PC-3 (cell line): Measurements from ENCODE around the gene PLA2G2D. TPM values are rescaled to one million over a fixed set of nuclear protein-coding genes. Genes with fewer than 3 reads are reported as not detected.

Experiments used
- ATAC-seq: fragments of 200-7000 bp; cut with Tn5 transposase; 2 replicates; pipeline ENCODE4 v1.9.1; 2020; ENCODE audit warnings: mild to moderate bottlenecking, moderate library complexity
- BruUV-seq: library from RNA; stranded (reverse); fragments of 400-500 nt; replicated peaks from 2 replicates; lab custom pipeline; 2021; lab: Mats Ljungman, UMichigan
- CTCF ChIA-PET: fragments of 300-600 bp; sonication (Branson Sonifier 250); formaldehyde crosslinking; loops from one replicate; lab custom pipeline; 2022; ENCODE audit warnings: antibody characterized with exemption; lab: Charles Lee
- POLR2A ChIA-PET: fragments of 300-600 bp; sonication (Branson Sonifier 250); formaldehyde crosslinking; loops from one replicate; lab custom pipeline; 2022; ENCODE audit warnings: antibody characterized with exemption; ENCODE audit not compliant: unreplicated experiment; lab: Charles Lee
- DNase-seq: peaks from one replicate; pipeline ENCODE4 v3.0.0-alpha.2; 2015
- H2AFZ ChIP-seq: fragments of 300-600 bp; sonication (generic); 2 replicates; pipeline ENCODE4 v1.6.0; 2016; ENCODE audit warnings: antibody characterized with exemption, low read length
- H3F3A ChIP-seq: fragments of 300-600 bp; sonication (generic); one replicate; pipeline ENCODE4 v1.6.0; 2017; ENCODE audit warnings: antibody characterized with exemption, low read length, control low read depth, mild to moderate bottlenecking; ENCODE audit not compliant: unreplicated experiment
- H3K27ac ChIP-seq: fragments of 300-600 bp; sonication (generic); 2 replicates; pipeline ENCODE4 v1.5.1; 2016; ENCODE audit warnings: mild to moderate bottlenecking, low read length
- H3K27me3 ChIP-seq: fragments of 300-600 bp; sonication (generic); 2 replicates; pipeline ENCODE4 v1.6.1; 2016; ENCODE audit warnings: low read length, mixed read lengths
- H3K36me3 ChIP-seq: fragments of 300-600 bp; sonication (generic); 2 replicates; pipeline ENCODE4 v1.6.1; 2016; ENCODE audit warnings: low read depth, mixed run types, low read length, mixed read lengths
- H3K4me1 ChIP-seq: fragments of 300-600 bp; sonication (generic); 2 replicates; pipeline ENCODE4 v1.5.1; 2016; ENCODE audit warnings: low read length; ENCODE audit not compliant: insufficient read depth
- H3K4me2 ChIP-seq: fragments of 300-600 bp; sonication (generic); 2 replicates; pipeline ENCODE4 v1.6.0; 2016; ENCODE audit warnings: low read length
- H3K4me3 ChIP-seq: fragments of 300-600 bp; sonication (generic); 2 replicates; pipeline ENCODE4 v1.5.1; 2016; ENCODE audit warnings: mild to moderate bottlenecking, low read length, mixed read lengths
- H3K79me2 ChIP-seq: fragments of 300-600 bp; sonication (generic); 2 replicates; pipeline ENCODE4 v1.6.1; 2017; ENCODE audit warnings: low read length, mixed read lengths
- H3K9ac ChIP-seq: fragments of 300-600 bp; sonication (generic); 2 replicates; pipeline ENCODE4 v1.6.0; 2016; ENCODE audit warnings: mild to moderate bottlenecking, low read length
- H3K9me2 ChIP-seq: fragments of 300-600 bp; sonication (generic); replicated peaks from 2 replicates; pipeline ENCODE4 v1.6.1; 2016; ENCODE audit warnings: mixed run types, low read length, mixed read lengths
- H3K9me3 ChIP-seq: fragments of 300-600 bp; sonication (generic); 2 replicates; pipeline ENCODE4 v1.6.1; 2016; ENCODE audit warnings: low read length, mixed read lengths
- H4K20me1 ChIP-seq: fragments of 300-600 bp; sonication (generic); 2 replicates; pipeline ENCODE4 v1.6.1; 2016; ENCODE audit warnings: low read length, mixed read lengths
- CTCF ChIP-seq: fragments of 300-600 bp; sonication (generic); conservative IDR thresholded peaks from 2 replicates; pipeline ENCODE4 v1.5.1; 2017; ENCODE audit warnings: antibody characterized with exemption, low read depth, mild to moderate bottlenecking, low read length
- EZH2 ChIP-seq: fragments of 300-600 bp; sonication (generic); IDR thresholded peaks from one replicate; pipeline ENCODE4 v1.6.1; 2017; ENCODE audit warnings: antibody characterized with exemption, mild to moderate bottlenecking, low read length; ENCODE audit not compliant: unreplicated experiment
- EZH2phosphoT487 ChIP-seq: fragments of 300-600 bp; sonication (generic); IDR thresholded peaks from 2 replicates; pipeline ENCODE4 v1.6.1; 2018; ENCODE audit warnings: mild to moderate bottlenecking, antibody characterized with exemption, low read length, borderline replicate concordance
- intact Hi-C: fragments of 100-400 bp; cut with micrococcal nuclease; formaldehyde crosslinking; loops from 2 replicates; pipeline ENCODE4 v1.9.0; 2023
- total RNA-seq: library from RNA; depleted of rRNA; stranded (reverse); fragments of >200 nt; gene quantifications from 2 replicates; pipeline ENCODE4 v1.2.3, GENCODE V29; 2014

PLA2G2D gene
- total RNA-seq, 1 experiment from 2014 or later: not detected

GRCh38 chr1:20152599-20152930 is 33.2 kb upstream of the PLA2G2D start:
- intact Hi-C loops: loop anchor here (1.0 to 5.0 kb wide), 5 partner anchors 51 to 340 kb away; partner anchors contain the start of gene OTUD3
- Histone ChIP-seq H4K20me1 (no peaks in the 10 kb centered on the region), H3K9me3 (no peaks in the 10 kb centered on the region), H3F3A (no peaks in the 10 kb centered on the region), H3K9ac (no peak overlapping the region), H3K36me3 (no peaks in the 10 kb centered on the region), H3K4me3 (no peak overlapping the region), H3K9me2 (no peaks in the 10 kb centered on the region), H3K4me2 (peak overlapping the region; percentile 94; the same call in 1 of the 2 replicates), H2AFZ (peak overlapping the region; percentile 96; the same call in 1 of the 2 replicates), H3K27ac (no peak overlapping the region), H3K4me1 (0 out of 2 replicates have a peak, but pooled peaks cover 5% of the 10 kb centered on the region), H3K79me2 (no peaks in the 10 kb centered on the region), H3K27me3 (no peaks in the 10 kb centered on the region)
- ATAC-seq: no peak
- TF ChIP-seq CTCF (peak; percentile 22; the same call in 1 of the 2 replicates), EZH2phosphoT487 (no peak)
- CTCF ChIA-PET: interaction anchor here (0.6 to 1.4 kb wide), 3 partner anchors 17 to 235 kb away, joined by 3 to 11 read pairs (median 3); no protein-coding TSS in a partner anchor
- POLR2A ChIA-PET: no interaction called here
- no peak for DNase-seq
- BruUV-seq: no TSS peak

DNA sequence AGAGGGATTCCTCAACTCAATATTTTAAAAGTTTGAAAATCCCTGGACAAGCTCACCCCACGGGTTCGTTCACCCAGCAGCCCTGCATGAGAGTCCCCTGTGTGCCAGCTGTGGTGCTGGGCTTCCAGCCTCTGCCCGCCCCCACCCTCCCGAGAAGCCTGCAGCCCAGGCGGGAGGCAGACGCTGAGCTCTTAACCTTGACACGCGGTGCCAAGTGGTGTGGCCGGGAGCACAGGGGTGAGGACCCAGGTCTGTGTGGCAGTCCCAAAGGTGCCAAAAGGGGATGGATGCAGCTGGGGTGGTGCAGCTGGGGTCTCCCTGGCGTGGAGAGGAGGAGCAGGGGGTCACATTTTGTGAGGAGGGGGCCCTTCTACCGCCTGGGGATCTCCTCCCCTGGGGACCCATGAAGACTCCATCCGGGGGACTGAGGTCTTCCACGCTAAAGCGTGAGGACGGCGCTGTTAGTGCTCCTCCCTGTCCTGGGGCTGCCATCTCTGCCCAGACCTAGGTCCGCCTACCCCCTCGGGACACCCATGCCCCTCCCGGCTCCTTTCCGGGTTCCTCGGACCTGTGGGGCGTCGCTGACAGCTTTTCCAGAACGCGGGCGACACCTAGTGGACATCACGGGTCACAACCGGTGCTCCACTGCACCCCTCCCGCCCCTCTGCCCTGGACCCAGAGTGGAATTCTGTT is 32.7 kb upstream of the PLA2G2D start:
- intact Hi-C loops: loop anchor here (1.0 to 5.0 kb wide), 5 partner anchors 51 to 340 kb away; partner anchors contain the start of gene OTUD3
- H3K4me2 ChIP-seq: peak overlapping the region; percentile 94
- peak overlapping the region; percentile 96 for H2AFZ ChIP-seq
- H3K9ac ChIP-seq: peak overlapping the region; percentile 58
- no peaks in the 10 kb centered on the region for H3F3A ChIP-seq
- POLR2A ChIA-PET: interaction anchor here (0.5 kb wide), 1 partner anchor 235 kb away, joined by 12 read pairs; no protein-coding TSS in a partner anchor
- H3K4me3 ChIP-seq: peak overlapping the region; percentile 66
- H3K36me3 ChIP-seq: no peaks in the 10 kb centered on the region
- CTCF ChIA-PET: interaction anchor here (0.6 to 1.4 kb wide), 5 partner anchors 14 to 235 kb away, joined by 3 to 12 read pairs (median 3); no protein-coding TSS in a partner anchor
- no peak for TF ChIP-seq EZH2
- TF ChIP-seq CTCF: peak; percentile 89
- H4K20me1 ChIP-seq: no peaks in the 10 kb centered on the region
- peak; percentile 95 for ATAC-seq
- no peaks in the 10 kb centered on the region for H3K9me2 ChIP-seq
- no TSS peak for BruUV-seq
- H3K79me2 ChIP-seq: no peaks in the 10 kb centered on the region
- H3K27me3 ChIP-seq: no peaks in the 10 kb centered on the region
- H3K27ac ChIP-seq: no peak overlapping the region
- peak; percentile 80 for DNase-seq
- H3K9me3 ChIP-seq: no peaks in the 10 kb centered on the region
- H3K4me1 ChIP-seq: 0 out of 2 replicates have a peak, but pooled peaks cover 5% of the 10 kb centered on the region

DNA sequence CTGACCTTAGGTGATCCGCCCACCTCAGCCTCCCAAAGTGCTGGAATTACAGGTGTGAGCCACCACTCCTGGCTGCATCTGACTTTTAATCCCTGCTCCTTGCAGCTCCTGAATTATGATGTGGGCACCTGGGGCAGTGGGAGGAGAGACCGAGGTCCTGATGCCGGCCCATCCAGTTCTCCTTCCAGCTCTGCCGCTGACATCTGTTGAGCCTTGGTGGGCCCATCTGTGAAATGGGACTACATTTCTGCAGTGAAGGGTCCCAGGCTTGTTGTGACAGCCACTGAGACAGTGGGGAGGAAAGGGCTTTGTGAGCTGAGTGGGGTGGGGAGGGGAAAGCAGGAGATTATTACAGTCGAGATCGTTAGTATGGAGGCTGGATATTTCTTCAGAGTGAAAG is 31.6 kb upstream of the PLA2G2D start:
- Histone ChIP-seq H3K27ac (no peak overlapping the region), H3K9me3 (no peaks in the 10 kb centered on the region), H3K9me2 (no peaks in the 10 kb centered on the region), H3K36me3 (no peaks in the 10 kb centered on the region), H3K79me2 (no peaks in the 10 kb centered on the region), H3K4me2 (no peak overlapping the region), H3K27me3 (no peaks in the 10 kb centered on the region), H3K4me3 (no peak overlapping the region), H3K9ac (no peak overlapping the region), H4K20me1 (no peaks in the 10 kb centered on the region), H3F3A (no peaks in the 10 kb centered on the region), H2AFZ (no peak overlapping the region), H3K4me1 (0 out of 2 replicates have a peak, but pooled peaks cover 5% of the 10 kb centered on the region)
- intact Hi-C loops: loop anchor here (5.0 kb wide), 1 partner anchor 341 kb away; no protein-coding TSS in a partner anchor
- no peak for DNase-seq
- ATAC-seq: no peak
- no peak for TF ChIP-seq EZH2
- TF ChIP-seq CTCF: no peak
- no peak for TF ChIP-seq EZH2phosphoT487
- POLR2A ChIA-PET: no interaction called here
- no TSS peak for BruUV-seq
- CTCF ChIA-PET: no interaction called here
